ENCODE results near the gene ZNF438.

Gene ZNF438

DNA sequence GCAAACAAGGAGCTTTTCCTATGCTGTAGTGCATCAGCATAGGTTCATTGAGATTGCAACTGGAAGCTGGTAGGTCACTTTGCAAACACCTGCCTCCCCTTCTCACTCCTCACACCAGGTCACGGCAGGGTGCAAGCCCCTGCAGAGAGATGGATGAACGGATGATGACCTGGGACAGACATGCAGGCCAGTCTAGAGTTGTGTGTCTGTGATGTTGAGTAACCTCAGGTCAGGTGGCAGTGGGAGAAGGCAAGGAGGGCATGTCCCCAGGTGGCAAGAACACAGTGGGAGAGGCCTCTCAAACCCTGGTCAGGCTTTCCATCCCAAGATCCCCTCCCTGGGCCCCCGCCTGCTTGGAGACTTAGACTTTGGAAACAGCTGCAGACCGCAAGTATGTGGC, 205.0 kb downstream of the ZNF438 start:
- DNase-seq (ENCODE audit: low read depth): no peak

DNA sequence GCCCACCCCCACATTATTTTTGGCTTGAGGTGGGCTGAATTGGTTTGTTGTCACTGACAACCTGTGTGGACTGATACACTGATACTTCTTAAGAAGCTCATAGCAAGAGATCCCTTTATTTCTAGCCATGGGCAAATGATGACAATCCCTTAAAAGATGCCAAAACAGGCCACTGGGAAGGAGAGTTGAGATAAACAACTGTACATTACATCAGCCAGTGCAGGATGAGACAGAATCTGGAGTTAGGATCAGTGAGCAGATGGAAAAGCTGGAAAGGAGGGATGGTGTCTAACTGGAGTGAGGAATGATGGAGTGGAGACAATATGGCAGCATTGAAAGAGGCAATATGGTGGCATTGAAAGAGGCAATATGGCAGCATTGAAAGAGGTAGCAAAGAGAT, 206.2 kb downstream of the ZNF438 start:
- DNase-seq (ENCODE audit: low read depth): peak; percentile 14

DNA sequence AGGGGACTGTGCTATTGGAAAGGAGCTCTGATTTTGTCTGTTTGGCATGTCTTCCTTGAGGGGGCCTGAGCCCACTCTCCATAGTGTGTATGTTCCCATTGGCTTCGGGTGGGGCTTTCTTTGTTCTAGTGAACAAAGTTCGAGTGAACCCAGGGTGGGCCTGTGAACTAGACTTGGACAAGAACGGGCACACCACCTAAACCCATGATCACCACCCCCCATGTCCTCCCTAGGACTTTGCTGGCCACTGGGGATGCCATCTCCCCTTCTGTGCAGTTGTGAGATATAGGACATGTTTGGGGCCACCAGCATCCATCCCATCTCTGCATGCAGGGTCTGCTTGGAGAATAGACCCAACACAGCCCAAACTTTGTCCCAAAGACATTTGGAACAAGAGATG, 206.6 kb downstream of the ZNF438 start:
- no peak for DNase-seq (ENCODE audit: low read depth)

DNA sequence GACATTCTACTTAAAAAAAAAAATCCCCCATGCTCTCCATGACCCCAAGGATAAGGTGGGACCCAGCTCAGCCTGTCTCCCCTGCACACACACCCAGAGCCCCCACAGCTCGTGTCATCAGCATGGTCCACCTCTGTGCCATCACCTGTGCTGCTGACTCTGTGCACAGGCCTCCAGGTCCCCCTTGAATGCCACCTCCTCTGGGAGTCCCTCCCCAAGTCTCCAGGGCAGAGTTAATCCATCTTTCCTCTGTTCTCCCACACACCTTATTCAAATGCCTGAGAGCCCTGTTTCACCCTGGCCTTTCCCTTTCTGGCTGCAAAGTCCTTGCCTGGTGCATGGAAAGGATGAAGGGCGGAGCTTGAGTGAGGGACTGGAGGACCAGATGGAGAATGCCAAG, 208.0 kb downstream of the ZNF438 start:
- DNase-seq (ENCODE audit: low read depth): no peak

DNA sequence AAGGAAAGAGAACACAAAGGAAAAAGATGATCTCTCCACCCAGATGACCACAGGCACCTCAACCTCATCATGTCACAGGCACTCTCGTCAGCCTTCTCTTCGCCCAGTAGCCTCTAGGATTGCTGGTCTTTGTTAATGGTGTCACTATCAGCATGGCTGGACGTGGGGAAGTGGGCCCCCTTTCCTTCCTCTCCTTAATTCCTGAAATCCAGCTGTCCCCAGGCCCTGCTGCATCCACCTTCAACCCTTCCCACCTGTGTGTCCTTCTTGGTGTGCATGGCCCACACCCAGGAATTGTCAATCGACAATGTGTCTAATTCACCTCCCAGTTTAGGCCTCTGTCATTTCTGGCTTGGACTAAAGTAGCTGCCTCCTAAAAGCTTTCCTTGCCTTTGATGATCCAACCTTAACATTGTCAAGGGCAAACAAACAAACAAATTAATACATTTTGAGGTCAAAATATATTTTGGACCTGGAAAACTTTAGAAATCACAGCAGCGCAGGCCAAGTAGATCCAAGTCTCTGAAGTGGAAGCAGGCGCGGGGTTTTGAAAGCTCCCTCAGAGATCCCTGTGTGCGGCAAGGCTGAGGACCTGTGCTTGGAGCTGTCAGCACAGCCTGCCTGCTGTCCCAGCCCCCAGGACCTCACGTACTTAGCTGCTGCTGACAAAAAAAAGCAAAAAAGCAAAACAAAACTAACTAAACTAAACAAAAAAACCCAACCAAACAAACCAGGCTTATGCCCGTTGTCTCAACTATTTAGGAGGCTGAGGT, 208.8 kb downstream of the ZNF438 start:
- DNase-seq (ENCODE audit: low read depth): no peak

DNA sequence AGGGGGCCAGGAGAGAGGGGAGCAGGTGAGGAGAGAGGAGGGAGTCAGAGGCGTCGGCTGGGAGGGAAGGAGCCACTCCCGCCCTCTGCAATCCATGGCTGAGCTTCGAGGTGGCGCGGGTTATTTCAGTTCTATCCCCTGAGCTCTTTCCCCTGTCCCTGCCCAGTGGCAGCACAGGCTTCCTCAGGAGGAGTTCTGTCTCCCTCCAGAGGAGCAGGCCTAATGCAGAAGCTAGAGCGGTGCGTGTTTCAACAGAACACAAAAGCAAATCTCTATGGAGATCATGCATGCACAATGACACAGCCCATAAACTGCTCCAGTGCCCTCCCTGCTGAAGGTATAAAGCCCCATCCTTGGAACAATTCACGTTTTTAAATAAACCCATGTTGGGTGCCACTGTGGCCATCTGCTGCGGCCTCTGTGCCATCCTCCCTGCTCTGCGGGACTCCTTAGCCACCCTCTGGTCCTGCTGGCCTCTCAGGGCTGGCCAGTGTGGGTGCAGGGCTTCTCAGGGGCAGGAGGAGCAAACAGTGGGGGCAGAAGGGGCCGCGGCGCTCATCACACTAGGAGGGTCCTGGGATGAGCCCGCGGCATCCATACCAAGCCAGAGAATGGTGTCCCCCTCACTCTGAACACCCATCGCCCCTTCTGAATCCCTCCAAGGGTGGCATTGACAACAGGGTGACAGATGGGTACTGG, 209.5 kb downstream of the ZNF438 start:
- peak; percentile 54 for DNase-seq (ENCODE audit: low read depth)

DNA sequence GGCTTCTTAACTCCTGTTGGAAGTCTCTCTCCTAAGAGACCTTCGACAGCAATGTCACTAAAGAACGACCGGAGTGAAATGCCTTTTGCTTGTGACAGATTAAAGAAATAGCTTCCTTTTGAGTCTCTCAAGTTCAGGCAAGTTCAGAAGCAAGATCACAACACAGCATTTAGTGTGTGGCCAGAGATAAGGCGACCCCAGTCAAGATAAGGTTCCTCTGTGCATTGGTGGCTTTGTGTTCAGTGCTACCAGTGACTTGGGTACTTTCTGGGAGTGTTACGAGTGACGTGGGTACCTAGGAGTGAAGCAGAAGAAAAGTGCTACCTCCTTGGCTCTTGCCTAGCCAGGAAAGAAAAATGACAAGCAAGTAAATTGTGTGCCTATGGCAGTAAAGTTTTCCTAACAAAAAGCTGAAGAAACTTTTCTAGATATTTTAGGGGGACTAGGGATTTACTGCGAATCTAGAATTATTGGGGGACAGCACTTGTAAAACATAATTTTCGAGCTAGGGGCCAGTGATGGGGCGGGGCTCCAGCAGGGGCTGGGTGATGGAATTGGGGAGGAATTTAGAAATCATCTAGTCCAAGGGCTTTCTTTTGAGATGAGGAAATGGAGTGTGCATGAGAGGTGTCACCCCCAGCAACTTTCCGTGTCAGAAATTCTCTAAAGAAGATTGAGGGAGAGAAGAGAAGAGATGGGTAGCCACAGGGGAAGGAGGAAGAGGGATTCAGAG, 210.2 kb downstream of the ZNF438 start:
- DNase-seq (ENCODE audit: low read depth): no peak

DNA sequence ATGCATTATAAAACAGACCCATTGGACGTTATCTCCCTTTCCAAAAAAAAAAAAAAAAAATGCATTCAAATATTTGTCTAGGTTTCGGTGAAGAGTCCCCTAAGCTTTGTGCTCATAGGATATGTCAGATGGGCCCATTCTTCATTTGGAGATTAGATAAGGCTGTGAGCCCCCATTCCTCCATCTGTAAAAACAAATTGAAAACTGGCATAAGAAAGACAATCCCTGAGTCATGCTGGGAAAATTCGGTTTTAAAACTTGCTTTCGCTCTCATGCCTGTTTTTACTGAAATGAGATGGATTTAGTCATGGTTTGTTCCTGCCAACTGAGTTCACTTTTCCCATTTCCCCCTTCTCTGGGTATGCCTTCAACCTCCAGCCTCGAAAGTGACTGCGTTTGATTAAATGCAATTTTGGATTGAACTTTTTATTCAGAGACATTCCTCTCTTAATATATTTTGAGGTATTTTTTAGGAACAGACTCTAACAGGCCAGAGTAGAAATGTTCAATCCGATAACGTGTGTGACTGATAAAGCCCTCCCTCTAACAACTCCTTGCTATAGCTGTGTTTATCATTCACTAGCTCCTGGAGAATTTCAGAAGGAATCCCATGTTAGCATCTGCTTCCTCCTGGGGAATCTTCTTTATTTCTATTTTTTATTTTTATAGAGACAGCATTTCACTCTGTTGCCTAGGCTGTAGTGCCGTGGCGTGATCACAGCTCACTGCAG, 211.2 kb downstream of the ZNF438 start:
- DNase-seq (ENCODE audit: low read depth): peak; percentile 88

DNA sequence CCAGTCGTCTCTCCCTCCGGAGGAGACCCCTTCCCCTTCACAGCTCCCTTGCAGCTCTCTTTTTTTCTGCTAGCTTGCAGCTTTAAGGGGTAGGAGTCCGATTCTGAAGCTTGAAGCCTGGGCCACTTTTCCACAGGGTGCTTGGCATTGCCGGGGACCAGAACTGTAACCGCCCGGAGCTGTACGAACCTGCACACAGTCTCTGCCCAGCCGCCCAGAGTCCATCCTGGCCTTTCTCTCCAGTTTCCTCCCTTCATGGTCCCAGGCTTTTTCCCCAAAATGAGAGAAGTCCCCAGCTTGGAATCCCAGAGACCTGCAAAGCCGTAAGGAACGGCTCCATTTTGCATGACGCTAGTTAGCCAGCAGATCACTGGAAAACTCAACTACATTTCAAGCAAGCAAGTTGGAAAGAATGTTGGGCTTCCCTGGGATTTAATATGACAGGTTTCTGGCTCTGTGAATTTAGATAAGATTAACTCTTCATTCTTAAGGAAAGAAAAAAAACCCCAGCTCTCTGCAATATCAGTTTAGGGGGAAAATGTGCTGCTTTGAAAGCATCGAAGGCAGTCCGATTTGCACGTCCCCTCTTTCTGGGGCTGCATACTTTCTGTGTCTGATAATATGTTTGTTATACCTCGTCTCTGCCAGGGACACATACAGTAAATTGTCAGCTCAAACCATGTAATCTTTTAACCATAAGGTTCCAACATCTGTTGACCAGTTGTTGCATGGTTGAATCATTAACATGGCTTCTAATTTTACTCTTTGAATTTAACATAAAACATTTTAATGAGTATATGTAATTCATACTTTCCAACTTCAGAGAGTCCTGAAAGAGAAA, 212.1 kb downstream of the ZNF438 start:
- DNase-seq (ENCODE audit: low read depth): peak; percentile 81

DNA sequence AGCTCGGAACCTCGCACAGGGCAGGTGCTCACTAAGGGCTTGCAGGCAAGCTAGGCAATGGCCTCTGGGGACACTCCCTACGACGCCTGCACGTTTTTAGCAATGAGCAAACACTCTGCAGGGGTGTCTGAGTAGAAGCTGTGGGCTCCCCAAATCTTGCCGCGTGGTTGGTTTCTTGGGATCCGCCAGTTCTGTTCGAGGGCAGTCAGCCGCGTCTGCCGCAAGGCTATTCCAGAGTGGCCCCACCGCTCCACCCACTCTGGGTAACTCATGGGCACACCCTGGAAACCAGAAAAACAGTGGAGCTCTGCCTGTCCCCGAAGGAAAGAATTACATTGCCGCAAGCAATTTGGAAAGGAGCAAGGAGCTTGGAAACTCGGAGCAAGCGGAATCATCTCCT, 212.8 kb downstream of the ZNF438 start:
- peak; percentile 92 for DNase-seq (ENCODE audit: low read depth)

DNA sequence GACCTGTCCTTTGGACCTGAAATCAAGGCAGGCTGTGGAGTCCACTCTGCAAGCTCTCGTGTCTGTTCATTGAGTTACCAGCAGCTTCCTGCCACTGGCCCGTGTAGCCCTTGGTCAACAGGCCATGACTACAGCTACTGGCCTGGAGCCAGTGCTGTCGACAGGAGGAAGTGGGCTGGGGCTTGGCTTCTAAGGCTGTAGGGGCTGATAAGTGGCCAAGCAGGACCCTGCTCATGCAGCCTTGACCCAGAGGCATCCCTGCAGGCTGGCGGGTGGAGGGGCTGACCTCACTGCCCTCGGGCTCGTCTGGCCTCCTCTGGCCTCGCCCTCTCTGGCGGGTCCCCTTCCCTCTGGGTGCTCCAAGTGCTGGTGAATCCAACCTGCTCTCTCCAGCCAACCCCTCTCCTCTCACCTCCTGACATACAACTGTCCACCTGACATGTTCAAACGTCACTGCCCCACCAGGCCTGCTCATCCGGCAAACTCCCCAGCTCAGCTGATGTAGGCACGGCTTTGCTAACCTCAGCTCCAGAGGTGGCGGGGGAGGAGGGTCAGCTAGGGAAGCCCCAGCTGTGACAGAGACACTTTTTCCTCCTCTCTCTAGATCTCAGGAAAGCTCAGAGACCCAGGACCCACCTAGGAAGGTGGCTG, 213.5 kb downstream of the ZNF438 start:
- peak; percentile 70 for DNase-seq (ENCODE audit: low read depth)

DNA sequence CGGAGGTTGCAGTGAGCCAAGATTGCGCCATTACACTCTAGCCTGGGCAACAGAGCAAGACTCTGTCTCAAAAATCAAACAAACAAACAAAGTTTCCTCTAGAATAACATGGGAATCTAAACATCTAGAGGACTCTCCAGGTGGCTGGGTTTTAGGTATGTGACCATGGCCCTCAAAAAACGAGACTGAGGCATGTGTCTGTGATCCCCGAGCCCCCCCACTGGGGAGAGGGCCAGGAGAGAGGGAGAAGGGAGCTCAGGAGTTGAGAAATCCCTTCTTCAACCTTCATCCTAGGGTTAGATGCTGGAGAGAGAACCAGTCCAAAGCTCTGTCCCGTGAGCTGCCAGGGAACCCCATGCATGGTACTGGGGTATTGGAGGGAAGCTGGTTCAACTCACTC, 214.1 kb downstream of the ZNF438 start:
- DNase-seq (ENCODE audit: low read depth): no peak

DNA sequence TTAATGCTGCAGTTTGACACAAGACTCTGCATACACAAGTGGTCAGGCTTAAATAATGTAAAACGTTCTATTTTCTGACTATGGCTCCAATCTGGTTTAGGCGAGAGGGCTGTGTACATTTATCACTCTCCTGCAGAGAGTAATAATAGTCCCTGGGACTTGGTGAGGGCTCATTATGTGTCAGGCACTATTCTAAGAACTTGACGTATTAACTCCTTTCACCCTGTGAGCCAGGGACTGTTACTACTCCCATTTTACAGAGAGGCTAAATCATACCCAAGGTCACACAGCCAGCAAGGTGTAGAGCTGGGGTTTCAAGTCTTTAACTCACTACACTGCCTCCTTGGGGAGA, 214.9 kb downstream of the ZNF438 start:
- no peak for DNase-seq (ENCODE audit: low read depth)

DNA sequence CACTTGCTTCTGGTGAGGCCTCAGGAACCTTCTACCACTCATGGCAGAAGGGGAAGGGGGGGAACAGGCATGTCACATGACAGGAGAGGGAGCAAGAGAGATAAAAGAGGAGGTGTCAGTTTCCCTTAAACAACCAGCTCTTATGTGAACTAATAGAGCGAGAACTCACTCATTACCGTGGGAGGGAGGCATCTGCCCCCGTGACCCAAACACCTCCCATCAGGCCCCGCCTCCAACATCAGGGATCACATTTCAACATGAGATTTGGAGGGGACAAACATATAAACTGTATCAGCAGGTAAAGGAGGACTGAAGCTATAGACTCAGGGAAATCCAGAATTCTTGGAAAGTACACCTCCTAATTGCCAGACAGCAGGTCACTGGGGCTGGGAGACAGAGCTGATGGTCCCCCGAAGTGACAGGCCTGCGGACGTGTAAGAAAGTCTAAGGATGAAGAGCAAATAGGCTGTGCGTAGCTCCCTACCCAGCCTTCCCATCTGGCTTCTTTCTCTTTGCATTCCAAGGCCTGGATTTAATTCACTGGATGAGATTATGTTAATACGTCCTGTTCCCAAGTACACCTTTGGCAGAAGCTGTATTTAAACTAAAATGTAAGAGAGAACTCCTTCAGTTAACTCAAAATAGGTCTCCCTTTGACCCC, 215.4 kb downstream of the ZNF438 start:
- DNase-seq (ENCODE audit: low read depth): no peak

DNA sequence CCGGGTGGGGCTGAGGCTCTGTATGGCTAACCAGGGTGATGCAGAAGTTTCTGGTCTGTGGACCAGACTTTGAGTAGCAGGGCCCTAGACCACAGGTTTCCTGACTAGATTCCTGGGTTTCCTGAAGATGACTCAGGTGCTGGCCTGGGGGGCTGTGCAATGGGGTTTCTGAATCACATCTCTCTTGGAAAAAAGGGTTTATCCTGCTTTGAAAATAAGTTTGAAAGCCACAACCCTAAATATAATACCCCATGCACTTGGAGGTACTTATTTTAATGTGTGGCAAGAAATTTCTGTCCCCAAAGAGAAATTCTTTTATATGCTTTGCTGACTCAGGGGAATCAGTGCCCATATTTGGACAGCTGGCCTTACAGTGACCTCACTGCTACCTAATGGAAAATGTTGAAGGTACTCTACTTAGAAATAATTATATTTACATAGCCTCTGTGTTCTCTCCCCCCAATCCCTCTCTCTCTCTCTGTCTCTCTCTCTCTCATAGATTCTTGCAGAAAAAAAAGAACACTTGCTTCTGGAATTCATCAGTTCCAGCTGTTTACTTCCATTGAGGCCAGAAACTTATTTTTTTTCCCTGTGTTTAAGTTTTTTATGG, 217.7 kb downstream of the ZNF438 start:
- DNase-seq (ENCODE audit: low read depth): peak; percentile 74

DNA sequence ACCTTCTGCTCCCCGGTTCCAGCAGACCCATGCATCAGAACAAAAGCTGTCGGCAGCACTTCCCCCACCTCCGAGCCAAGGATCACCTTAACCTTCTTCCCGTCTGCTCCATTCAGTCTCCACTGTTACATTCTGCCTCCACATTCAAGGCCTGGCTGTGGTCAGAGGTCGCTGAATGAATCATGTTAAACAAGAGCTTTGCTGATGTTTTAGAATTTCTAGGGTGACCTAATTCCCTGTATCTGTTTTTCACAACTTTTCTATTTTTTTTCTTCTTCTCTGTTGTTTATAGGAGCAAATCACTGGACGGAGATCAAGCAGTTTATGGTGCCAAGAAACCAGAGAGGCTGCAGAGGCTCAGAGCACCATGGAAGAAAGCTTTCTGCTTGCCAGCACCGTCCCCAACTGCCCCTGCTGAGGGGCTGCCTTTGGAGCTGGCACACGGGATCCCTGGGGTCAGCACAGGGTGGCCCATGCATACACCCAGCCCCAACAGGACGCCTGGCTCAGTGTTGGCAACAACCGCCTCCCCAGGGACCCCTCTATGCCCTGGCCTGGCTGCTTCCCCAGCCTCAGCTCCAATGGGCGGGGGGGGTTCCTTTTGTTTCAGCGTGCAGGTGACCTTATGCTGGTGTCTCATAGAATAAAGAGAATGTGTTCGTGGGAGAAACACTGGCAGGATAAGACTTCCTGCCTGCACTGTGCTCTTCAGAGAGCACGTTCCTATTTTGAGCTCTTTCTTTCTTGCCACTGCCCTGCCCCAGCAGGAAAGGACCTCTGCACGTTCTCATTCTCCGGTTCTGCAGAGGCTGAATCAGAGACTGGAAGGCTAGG, 219.4 kb downstream of the ZNF438 start:
- DNase-seq (ENCODE audit: low read depth): peak; percentile 93

DNA sequence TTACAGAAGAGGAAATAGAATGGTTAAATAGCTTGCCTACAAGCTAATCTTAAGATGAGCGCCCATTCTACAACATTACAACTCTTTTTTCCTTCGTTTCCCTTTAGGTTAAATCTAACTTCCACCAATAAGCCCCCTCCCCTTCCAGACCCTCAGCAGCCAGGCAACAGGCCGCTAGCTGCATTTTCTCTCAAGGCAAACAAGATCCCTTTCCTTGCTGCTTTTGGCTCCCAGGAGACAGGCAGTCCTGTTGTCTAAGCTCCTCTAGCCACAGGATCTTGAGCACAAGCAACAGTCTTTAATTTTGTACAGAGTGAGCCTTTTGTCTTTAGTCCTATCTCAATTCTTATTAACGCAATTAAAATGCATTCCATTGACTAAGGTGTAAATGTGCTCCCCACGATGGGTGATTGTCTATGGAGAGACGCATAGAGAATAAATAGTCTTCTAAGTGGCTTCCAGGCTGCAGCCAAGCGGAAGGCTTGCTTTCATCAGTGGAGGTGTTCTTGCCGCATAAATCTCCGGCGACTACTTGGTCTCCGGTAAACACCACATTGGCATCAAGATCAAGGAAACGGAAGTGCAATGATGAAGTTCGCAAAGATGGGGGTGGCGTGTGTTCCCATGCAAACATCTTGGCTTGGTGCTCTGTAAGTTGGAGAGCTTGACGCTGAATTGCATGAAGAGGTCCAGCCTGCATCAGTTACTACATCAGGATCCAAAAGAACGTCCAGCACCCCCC, 220.2 kb downstream of the ZNF438 start:
- peak; percentile 71 for DNase-seq (ENCODE audit: low read depth)

DNA sequence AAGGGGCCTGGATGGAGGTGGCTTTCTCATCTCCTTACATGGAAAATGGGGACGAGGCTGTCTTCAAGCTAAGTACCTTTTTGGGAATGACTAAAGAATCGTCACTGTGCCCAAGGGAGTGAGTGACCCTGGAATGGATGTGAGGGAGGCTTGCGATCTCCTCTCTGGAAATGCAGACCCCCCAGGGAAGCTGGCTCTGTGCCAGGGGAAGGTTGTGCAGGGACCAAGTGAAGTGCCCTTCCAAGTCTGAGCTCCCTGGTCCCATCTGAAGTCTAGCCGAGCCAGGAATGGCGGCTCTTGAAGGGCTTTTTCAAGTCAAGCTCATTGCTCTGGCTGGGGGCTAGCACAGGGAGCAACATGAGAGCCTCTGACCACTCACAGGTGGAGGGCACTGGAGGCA, 221.2 kb downstream of the ZNF438 start:
- no peak for DNase-seq (ENCODE audit: low read depth)

Measured in fibroblast of gingiva (primary cell).